IMR-90 (cell line): Measurements from ENCODE around the gene OPN4. TPM values are rescaled to one million over a fixed set of nuclear protein-coding genes. Genes with fewer than 3 reads are reported as not detected.

Source experiments
- ATAC-seq: fragments of 200-7000 bp; cut with Tn5 transposase; 2 replicates; pipeline ENCODE4 v1.9.1; 2020; ENCODE audit warnings: low read depth, mild to moderate bottlenecking, moderate library complexity
- BruUV-seq: library from RNA; stranded (reverse); fragments of 400-500 nt; replicated peaks from 2 replicates; lab custom pipeline; 2021; lab: Mats Ljungman, UMichigan
- CTCF ChIA-PET: fragments of 300-600 bp; formaldehyde crosslinking; extraction: SDS; loops from one replicate; lab custom pipeline; 2021; ENCODE audit warnings: antibody characterized with exemption; lab: Yijun Ruan, JAX
- POLR2A ChIA-PET: fragments of 300-600 bp; sonication (Branson Sonifier 250); formaldehyde crosslinking; loops from one replicate; lab custom pipeline; 2022; ENCODE audit warnings: antibody characterized with exemption; ENCODE audit not compliant: unreplicated experiment; lab: Charles Lee
- DNase-seq: peaks from one replicate; pipeline ENCODE4 v3.0.0; 2013
- H2AFZ ChIP-seq: replicated peaks from 2 replicates; pipeline ENCODE3; 2013; ENCODE audit warnings: low read length, mild to moderate bottlenecking; ENCODE audit not compliant: poor library complexity
- H2AK5ac ChIP-seq: 2 replicates; pipeline ENCODE4 v1.6.1; 2013; ENCODE audit warnings: low read depth, low read length, inconsistent platforms
- H2AK9ac ChIP-seq: replicated peaks from 2 replicates; pipeline ENCODE3; 2013; ENCODE audit warnings: mild to moderate bottlenecking, low read depth, low read length, moderate library complexity; ENCODE audit not compliant: poor library complexity
- H2BK120ac ChIP-seq: 2 replicates; pipeline ENCODE4 v1.6.1; 2013; ENCODE audit warnings: low read depth, low read length, inconsistent platforms
- H2BK15ac ChIP-seq: 3 replicates; pipeline ENCODE4 v1.6.1; 2013; ENCODE audit warnings: low read depth, low read length, inconsistent platforms
- H2BK20ac ChIP-seq: 2 replicates; pipeline ENCODE4 v1.6.1; 2013; ENCODE audit warnings: low read depth, mild to moderate bottlenecking, inconsistent platforms, low read length, moderate library complexity
- H2BK5ac ChIP-seq: 2 replicates; pipeline ENCODE4 v1.6.1; 2013; ENCODE audit warnings: mild to moderate bottlenecking, low read depth, low read length, inconsistent platforms; ENCODE audit not compliant: poor library complexity, severe bottlenecking
- H3K14ac ChIP-seq: replicated peaks from 2 replicates; pipeline ENCODE4 v1.6.1; 2013; ENCODE audit warnings: low read depth, low read length, inconsistent platforms
- H3K18ac ChIP-seq: 2 replicates; pipeline ENCODE4 v1.6.1; 2013; ENCODE audit warnings: low read depth, low read length, control low read depth
- H3K23ac ChIP-seq: 2 replicates; pipeline ENCODE4 v1.6.1; 2013; ENCODE audit warnings: low read depth, low read length, inconsistent platforms
- H3K27ac ChIP-seq: 2 replicates; pipeline ENCODE4 v1.5.1; 2013; ENCODE audit warnings: mild to moderate bottlenecking, control low read depth, low read length; ENCODE audit not compliant: insufficient read depth
- H3K27me3 ChIP-seq: 2 replicates; pipeline ENCODE4 v1.6.1; 2013; ENCODE audit warnings: low read length; ENCODE audit not compliant: control insufficient read depth, insufficient read depth
- H3K36me3 ChIP-seq: 2 replicates; pipeline ENCODE4 v1.6.1; 2013; ENCODE audit warnings: low read length, mixed read lengths; ENCODE audit not compliant: control insufficient read depth, insufficient read depth
- H3K4ac ChIP-seq: 2 replicates; pipeline ENCODE4 v1.6.1; 2013; ENCODE audit warnings: low read depth, low read length, inconsistent platforms
- H3K4me1 ChIP-seq: 2 replicates; pipeline ENCODE4 v1.6.1; 2013; ENCODE audit warnings: low read length, mixed read lengths; ENCODE audit not compliant: control insufficient read depth, insufficient read depth
- H3K4me2 ChIP-seq: 2 replicates; pipeline ENCODE4 v1.6.1; 2013; ENCODE audit warnings: low read depth, mild to moderate bottlenecking, control low read depth, low read length, moderate library complexity
- H3K4me3 ChIP-seq: 2 replicates; pipeline ENCODE4 v1.5.1; 2013; ENCODE audit warnings: low read depth, mild to moderate bottlenecking, control low read depth, low read length, moderate library complexity; ENCODE audit not compliant: insufficient read depth
- H3K56ac ChIP-seq: 2 replicates; pipeline ENCODE4 v1.6.1; 2013; ENCODE audit warnings: low read length, inconsistent platforms; ENCODE audit not compliant: insufficient read depth; ENCODE audit errors: extremely low read depth
- H3K79me1 ChIP-seq, 2 experiments: 2 replicates each; pipeline ENCODE4 v1.6.1; 2013; ENCODE audit warnings: low read length in 2 of 2, inconsistent platforms in 1 of 2, low read depth in 1 of 2
- H3K9ac ChIP-seq: 2 replicates; pipeline ENCODE4 v1.6.1; 2013; ENCODE audit warnings: low read depth, low read length, control low read depth
- H3K9me1 ChIP-seq: 2 replicates; pipeline ENCODE4 v1.6.1; 2013; ENCODE audit warnings: low read length, inconsistent platforms; ENCODE audit not compliant: insufficient read depth
- H3K9me3 ChIP-seq: 2 replicates; pipeline ENCODE4 v1.6.1; 2013; ENCODE audit warnings: low read length; ENCODE audit not compliant: control insufficient read depth, insufficient read depth
- H4K20me1 ChIP-seq: 2 replicates; pipeline ENCODE4 v1.6.1; 2013; ENCODE audit warnings: low read length, inconsistent platforms; ENCODE audit not compliant: insufficient read depth
- H4K5ac ChIP-seq: 2 replicates; pipeline ENCODE4 v1.6.1; 2013; ENCODE audit warnings: mild to moderate bottlenecking, low read depth, low read length, control low read depth
- H4K8ac ChIP-seq, 2 experiments: 2 replicates each; pipeline ENCODE4 v1.6.1; 2013; ENCODE audit warnings: low read depth in 2 of 2, low read length in 2 of 2, control low read depth in 1 of 2, inconsistent platforms in 1 of 2
- H4K91ac ChIP-seq: 2 replicates; pipeline ENCODE4 v1.6.1; 2013; ENCODE audit warnings: low read depth, low read length, inconsistent platforms; ENCODE audit not compliant: insufficient read depth
- ELK1 ChIP-seq: fragments of 150-350 bp; IDR thresholded peaks from 2 replicates; pipeline ENCODE4 v1.6.1; 2016; ENCODE audit warnings: low read depth, mild to moderate bottlenecking, low read length, moderate library complexity, borderline replicate concordance
- WGBS, 2 experiments: methylation state at CpG; one replicate each; pipeline versions ENCODE4 v1.1.5 to v1.1.7; 2013; ENCODE audit warnings: missing lambda C conversion rate in 2 of 2; ENCODE audit not compliant: insufficient read length in 1 of 2; ENCODE audit errors: extremely low coverage in 2 of 2; 5-methylcytosine and 5-hydroxymethylcytosine counted together
- dilution Hi-C: fragments of 300-500 bp; cut with HindIII; formaldehyde crosslinking; loops from one replicate; pipeline ENCODE4 v1.14.3; 2018; ENCODE audit warnings: low sequenced_read_pairs; ENCODE audit not compliant: unreplicated experiment
- in situ Hi-C: fragments of 300-500 bp; cut with MboI; formaldehyde crosslinking; loops from 3 replicates; pipeline ENCODE4 v1.14.3; 2019; ENCODE audit warnings: low sequenced_read_pairs, inconsistent platforms, mixed read lengths
- intact Hi-C: fragments of 100-400 bp; cut with micrococcal nuclease; formaldehyde crosslinking; loops from 2 replicates; pipeline ENCODE4 v1.10.0; 2022
- polyA plus RNA-seq, 3 experiments: library from polyadenylated mRNA; depleted of rRNA; stranded (reverse); fragments of >200 nt; gene quantifications; 2 replicates each; pipeline ENCODE4 v1.2.3, GENCODE V29; 2012; ENCODE audit warnings: low replicate concordance in 1 of 3
- total RNA-seq: library from RNA; depleted of rRNA; stranded (reverse); fragments of >200 nt; gene quantifications from 2 replicates; pipeline ENCODE4 v1.2.3, GENCODE V29; 2012

Gene OPN4
- total and polyA plus RNA-seq, 2 of the 4 experiments (the other 2 are of a cell fraction) = 0.03 TPM; not detected in 1

- Histone ChIP-seq H2BK15ac (no peak overlapping the region), H2BK5ac (no peak overlapping the region), H2BK120ac (no peak overlapping the region), H3K9me3 (no peaks in the 10 kb centered on the region), H2AK9ac (no peak overlapping the region), H3K4me3 (no peak overlapping the region), H3K36me3 (no peaks in the 10 kb centered on the region), H3K27ac (no peak overlapping the region), H3K4me1 (peaks cover 10% of the 10 kb centered on the region), H3K23ac (no peak overlapping the region), H3K56ac (no peak overlapping the region), H2AK5ac (no peak overlapping the region; the same call in 1 of the 2 replicates), H4K8ac (no peak overlapping the region), H4K5ac (no peak overlapping the region), H3K4me2 (no peak overlapping the region), H3K9ac (no peak overlapping the region), H2BK20ac (no peak overlapping the region), H3K14ac (no peak overlapping the region), H4K20me1 (no peaks in the 10 kb centered on the region), H3K27me3 (no peaks in the 10 kb centered on the region), H4K91ac (no peak overlapping the region), H3K79me1 (peaks cover 0 to 10% of the 10 kb centered on the region in 2 experiments; a peak in 2 of 4 replicates), H3K4ac (no peak overlapping the region), H2AFZ (no peak overlapping the region), H3K9me1 (peaks cover 3% of the 10 kb centered on the region; the same call in 1 of the 2 replicates), H3K18ac (no peak overlapping the region)
- POLR2A ChIA-PET = no interaction called here
- no peak for DNase-seq
- dilution Hi-C loops = no loop called here
- in situ Hi-C loops = loop anchor here (5.0 kb wide), 1 partner anchor 189 kb away; no protein-coding TSS in a partner anchor
- no peak for TF ChIP-seq ELK1
- no TSS peak for BruUV-seq
- WGBS, 2 experiments = 100% methylated on average over 3 of the region's 8 CpGs; no CpG with 5 or more reads in 1 of the 2 experiments
- CTCF ChIA-PET = no interaction called here
- intact Hi-C loops = no loop called here
- ATAC-seq = no peak
Observed at GRCh38 chr10:86708068-86708782, 53.9 kb downstream of the OPN4 start.
